H1 (cell line): ENCODE measurements around the gene KLHL26. TPM values are rescaled to one million over a fixed set of nuclear protein-coding genes. Genes with fewer than 3 reads are reported as not detected.

ENCODE experiments used
- CTCF ChIA-PET: fragments of 300-600 bp; sonication (Branson Sonifier 250); formaldehyde crosslinking; loops from one replicate; lab custom pipeline; 2021; ENCODE audit not compliant: partially characterized antibody; lab: Charles Lee
- POLR2A ChIA-PET: fragments of 300-600 bp; sonication (Branson Sonifier 250); formaldehyde crosslinking; loops from one replicate; lab custom pipeline; 2021; ENCODE audit warnings: inconsistent platforms; ENCODE audit not compliant: partially characterized antibody; lab: Charles Lee
- DNase-seq, 2 experiments: peaks; one replicate each; pipeline versions ENCODE4 v3.0.0 to v3.0.0-alpha.2; 2010 to 2022; ENCODE audit warnings: low spot score in 2 of 2, low read depth in 1 of 2, mixed read lengths in 1 of 2
- FAIRE-seq: peaks from 2 replicates; lab custom pipeline; 2011; peaks lifted over from hg19 to GRCh38; lab: Jason Lieb, UNC
- H2AFZ ChIP-seq: 2 replicates; pipeline ENCODE4 v1.8.1; 2012; ENCODE audit warnings: low read length, inconsistent platforms
- H2AK5ac ChIP-seq: 2 replicates; pipeline ENCODE4 v1.6.1; 2013; ENCODE audit warnings: low read depth, low read length
- H2BK120ac ChIP-seq: replicated peaks from 2 replicates; pipeline ENCODE3; 2013; ENCODE audit warnings: low read depth, low read length, inconsistent platforms
- H2BK12ac ChIP-seq: 2 replicates; pipeline ENCODE4 v1.6.1; 2013; ENCODE audit warnings: low read depth, low read length
- H2BK15ac ChIP-seq: 2 replicates; pipeline ENCODE4 v1.6.1; 2013; ENCODE audit warnings: low read length
- H2BK20ac ChIP-seq: 2 replicates; pipeline ENCODE4 v1.6.1; 2013; ENCODE audit warnings: low read length
- H2BK5ac ChIP-seq: 2 replicates; pipeline ENCODE4 v1.6.1; 2013; ENCODE audit warnings: low read depth, low read length
- H3K14ac ChIP-seq: 2 replicates; pipeline ENCODE4 v1.6.1; 2013; ENCODE audit warnings: inconsistent platforms; ENCODE audit not compliant: insufficient read length
- H3K18ac ChIP-seq: 2 replicates; pipeline ENCODE4 v1.6.1; 2013; ENCODE audit warnings: low read length; ENCODE audit errors: extremely low read depth
- H3K23ac ChIP-seq: 2 replicates; pipeline ENCODE4 v1.6.1; 2013; ENCODE audit warnings: inconsistent platforms; ENCODE audit not compliant: insufficient read length
- H3K23me2 ChIP-seq: 2 replicates; pipeline ENCODE4 v1.6.1; 2013; ENCODE audit warnings: low read depth, low read length
- H3K27ac ChIP-seq: 2 replicates; pipeline ENCODE4 v1.6.1; 2011; ENCODE audit warnings: low read depth, low read length, inconsistent platforms
- H3K27me3 ChIP-seq, 4 experiments: replicated peaks in 1 of 4; 1 replicate in 1 of 4; 2 replicates in 3 of 4; pipeline versions ENCODE4 v1.6.1 to v1.8.1; 2011 to 2013; ENCODE audit warnings: low read length in 3 of 4, mild to moderate bottlenecking in 3 of 4, inconsistent platforms in 2 of 4, mixed read lengths in 2 of 4, moderate library complexity in 1 of 4; ENCODE audit not compliant: control insufficient read depth in 3 of 4, insufficient read depth in 3 of 4; ENCODE audit errors: extremely low read depth in 1 of 4
- H3K36me3 ChIP-seq, 4 experiments: 2 replicates each; pipeline versions ENCODE4 v1.6.1 to v1.8.1; 2011 to 2013; ENCODE audit warnings: mild to moderate bottlenecking in 4 of 4, low read length in 3 of 4, moderate library complexity in 2 of 4, control low read depth in 1 of 4, inconsistent platforms in 1 of 4; ENCODE audit not compliant: insufficient read depth in 4 of 4, control insufficient read depth in 2 of 4
- H3K4ac ChIP-seq: replicated peaks from 2 replicates; pipeline ENCODE3; 2013; ENCODE audit warnings: low read length, low read depth, mixed read lengths, inconsistent platforms; ENCODE audit not compliant: insufficient read length
- H3K4me1 ChIP-seq, 4 experiments: replicated peaks in 1 of 4; 1 replicate in 1 of 4; 2 replicates in 3 of 4; pipeline versions ENCODE4 v1.6.1 to v1.8.1; 2011 to 2013; ENCODE audit warnings: low read length in 3 of 4, inconsistent platforms in 2 of 4, mixed read lengths in 1 of 4; ENCODE audit not compliant: insufficient read depth in 4 of 4, control insufficient read depth in 3 of 4
- H3K4me2 ChIP-seq, 2 experiments: 2 replicates each; pipeline versions ENCODE4 v1.6.1 to v1.8.1; 2011 to 2013; ENCODE audit warnings: low read depth in 2 of 2, low read length in 2 of 2, control low read depth in 1 of 2, inconsistent platforms in 1 of 2, mild to moderate bottlenecking in 1 of 2; ENCODE audit not compliant: insufficient read depth in 1 of 2
- H3K4me3 ChIP-seq, 4 experiments: fragments of 200-600, 300-600 bp in 1 of 4; sonication (generic), shearing (Covaris generic), sonication (Bioruptor Twin) in 1 of 4; 2 replicates each; pipeline versions ENCODE4 v1.5.1 to v1.8.1; 2011 to 2016; ENCODE audit warnings: low read length in 4 of 4, low read depth in 3 of 4, control low read depth in 2 of 4, inconsistent platforms in 2 of 4, mild to moderate bottlenecking in 2 of 4, mixed read lengths in 1 of 4, moderate library complexity in 1 of 4; ENCODE audit not compliant: insufficient read depth in 2 of 4; ENCODE audit errors: extremely low read depth in 1 of 4
- H3K56ac ChIP-seq: replicated peaks from 2 replicates; pipeline ENCODE3; 2013; ENCODE audit warnings: low read depth, mild to moderate bottlenecking, mixed read lengths, low read length, inconsistent platforms; ENCODE audit not compliant: insufficient read length
- H3K79me1 ChIP-seq: 2 replicates; pipeline ENCODE4 v1.6.1; 2013; ENCODE audit warnings: low read depth, low read length, control low read depth
- H3K79me2 ChIP-seq, 2 experiments: 2 replicates each; pipeline versions ENCODE4 v1.6.1 to v1.8.1; 2012 to 2013; ENCODE audit warnings: low read length in 2 of 2, mild to moderate bottlenecking in 2 of 2, inconsistent platforms in 1 of 2; ENCODE audit not compliant: insufficient read depth in 2 of 2, control insufficient read depth in 1 of 2
- H3K9ac ChIP-seq, 4 experiments: replicated peaks in 1 of 4; 1 replicate in 1 of 4; 2 replicates in 3 of 4; pipeline versions ENCODE4 v1.6.1 to v1.8.1; 2011 to 2013; ENCODE audit warnings: low read depth in 3 of 4, low read length in 3 of 4, control low read depth in 2 of 4, mild to moderate bottlenecking in 2 of 4, moderate library complexity in 2 of 4, inconsistent platforms in 1 of 4; ENCODE audit errors: extremely low read depth in 1 of 4
- H3K9me3 ChIP-seq, 2 experiments: 2 replicates each; pipeline versions ENCODE4 v1.6.1 to v1.8.1; 2012 to 2013; ENCODE audit warnings: mild to moderate bottlenecking in 2 of 2, moderate library complexity in 2 of 2, control low read depth in 1 of 2, inconsistent platforms in 1 of 2, low read depth in 1 of 2, low read length in 1 of 2, mixed read lengths in 1 of 2; ENCODE audit not compliant: insufficient read depth in 2 of 2
- H4K20me1 ChIP-seq, 2 experiments: replicated peaks in 1 of 2; 2 replicates each; pipeline versions ENCODE3 to v1.8.1; 2011 to 2013; ENCODE audit warnings: inconsistent platforms in 2 of 2, low read length in 2 of 2, mild to moderate bottlenecking in 1 of 2; ENCODE audit not compliant: insufficient read depth in 2 of 2, control insufficient read depth in 1 of 2
- H4K5ac ChIP-seq: 2 replicates; pipeline ENCODE4 v1.6.1; 2013; ENCODE audit warnings: low read length, low read depth, mixed read lengths, inconsistent platforms; ENCODE audit not compliant: insufficient read length
- H4K8ac ChIP-seq: 2 replicates; pipeline ENCODE4 v1.8.0; 2013; ENCODE audit warnings: mild to moderate bottlenecking, moderate library complexity, low read length, inconsistent platforms; ENCODE audit not compliant: insufficient read depth; ENCODE audit errors: extremely low read depth
- H4K91ac ChIP-seq: replicated peaks from 2 replicates; pipeline ENCODE3; 2013; ENCODE audit warnings: low read length, mixed read lengths, inconsistent platforms; ENCODE audit not compliant: insufficient read length
- ASH2L ChIP-seq: fragments of 200-600, 300-600 bp; sonication (generic); IDR thresholded peaks from one replicate; pipeline ENCODE4 v1.7.1; 2017; ENCODE audit warnings: low read length
- GABPA ChIP-seq: IDR thresholded peaks from 2 replicates; pipeline ENCODE4 v1.6.1; 2011; ENCODE audit warnings: mild to moderate bottlenecking, low read length, moderate library complexity, borderline replicate concordance; ENCODE audit not compliant: insufficient read depth
- KDM4A ChIP-seq: IDR thresholded peaks from one replicate; pipeline ENCODE4 v1.7.1; 2012; ENCODE audit warnings: low read depth, mild to moderate bottlenecking, moderate library complexity, low read length, inconsistent platforms; ENCODE audit not compliant: severe bottlenecking
- NANOG ChIP-seq: IDR thresholded peaks from 2 replicates; pipeline ENCODE4 v1.6.1; 2011; ENCODE audit warnings: low read length, low read depth, mild to moderate bottlenecking, inconsistent platforms; ENCODE audit not compliant: insufficient read depth, poor library complexity, severe bottlenecking
- RXRA ChIP-seq: IDR thresholded peaks from 2 replicates; pipeline ENCODE4 v1.6.1; 2011; ENCODE audit warnings: low read depth, mild to moderate bottlenecking, low read length, moderate library complexity; ENCODE audit not compliant: insufficient read depth
- SIN3A ChIP-seq, 2 experiments: IDR thresholded peaks in 1 of 2; conservative IDR thresholded peaks in 1 of 2; 2 replicates each; pipeline ENCODE4 v1.6.1; 2011 to 2012; ENCODE audit warnings: low read length in 2 of 2, improper control_type of control experiment in 1 of 2, low read depth in 1 of 2, mild to moderate bottlenecking in 1 of 2
- SP4 ChIP-seq: IDR thresholded peaks from 2 replicates; pipeline ENCODE4 v1.6.1; 2012; ENCODE audit warnings: low read length, inconsistent platforms
- TAF1 ChIP-seq: IDR thresholded peaks from 2 replicates; pipeline ENCODE4 v1.6.1; 2011; ENCODE audit warnings: mild to moderate bottlenecking, low read depth, low read length
- WGBS, 2 experiments: shearing (Covaris generic) in 1 of 2; methylation state at CpG; one replicate each; pipeline versions ENCODE4 v1.1.6 to v1.1.7; 2013 to 2015; ENCODE audit warnings: low lambda C conversion rate in 2 of 2, mixed read lengths in 2 of 2, inconsistent platforms in 1 of 2, low coverage in 1 of 2, missing lambda C conversion rate in 1 of 2; ENCODE audit not compliant: insufficient replicate concordance in 2 of 2, insufficient coverage in 1 of 2, insufficient read length in 1 of 2; ENCODE audit errors: extremely low coverage in 1 of 2, missing lambda C conversion rate in 1 of 2; 5-methylcytosine and 5-hydroxymethylcytosine counted together
- polyA plus RNA-seq, 7 experiments: library from polyadenylated mRNA; depleted of rRNA in 3 of 7; stranded (reverse) in 5 of 7; unstranded in 2 of 7; fragments of >200 nt in 5 of 7; fragments of 200-250 nt in 2 of 7; gene quantifications; 1 replicate in 5 of 7; 2 replicates in 1 of 7; 4 replicates in 1 of 7; pipeline versions ENCODE4 v1.2.1 to v1.2.3, GENCODE V29; 2011 to 2013; ENCODE audit warnings: missing spikeins in 2 of 7, mixed read lengths in 2 of 7
- total RNA-seq: library from RNA; stranded (reverse); fragmentation: NEBNext Ultra II Directional; extraction: Animal tissue kit (Norgen Biotek cat#: 25700); gene quantifications from 2 replicates; pipeline ENCODE4 v1.2.1, GENCODE V29; 2021
- TF ChIP-seq, protein P1 (sequence below): IDR thresholded peaks from 2 replicates; pipeline ENCODE4 v1.6.1; 2012; ENCODE audit warnings: low read length, inconsistent platforms

Gene KLHL26
- total and polyA plus RNA-seq, 2 of the 8 experiments (the other 6 are each of a cell fraction or from before 2014, with no cell fraction given): 2.2 to 8.8 TPM

- Histone ChIP-seq H3K79me2 (peaks cover 0 to 10% of the 10 kb centered on the region in 2 experiments; a peak in 1 of 4 replicates), H4K20me1 (peaks cover 4 to 33% of the 10 kb centered on the region in 2 experiments), H3K4me3 (no peak overlapping the region), H3K18ac (no peak overlapping the region; the same call in 1 of the 2 replicates), H2BK12ac (no peak overlapping the region; the same call in 1 of the 2 replicates), H4K5ac (no peak overlapping the region), H3K36me3 (no peaks in the 10 kb centered on the region), H3K56ac (no peak overlapping the region), H4K8ac (no peak overlapping the region), H4K91ac (peak overlapping the region; percentile 81), H3K27ac (no peak overlapping the region), H3K14ac (no peak overlapping the region), H3K27me3 (no peaks in the 10 kb centered on the region), H2BK15ac (no peak overlapping the region), H2BK5ac (peak overlapping the region; percentile 49; the same call in 1 of the 2 replicates), H3K9ac (no peak overlapping the region), H2BK20ac (no peak overlapping the region), H3K4me1 (peaks cover 0 to 19% (median 5%) of the 10 kb centered on the region in 4 experiments; a peak in 4 of 7 replicates), H2AFZ (no peak overlapping the region), H3K23ac (no peak overlapping the region), H3K4me2 (no peak overlapping the region), H3K4ac (no peak overlapping the region), H3K79me1 (peaks cover 18% of the 10 kb centered on the region), H2BK120ac (no peak overlapping the region), H3K23me2 (no peaks in the 10 kb centered on the region; the same call in 1 of the 2 replicates), H3K9me3 (no peaks in the 10 kb centered on the region), H2AK5ac (peak overlapping the region; percentile 83)
- no peak for DNase-seq
- CTCF ChIA-PET: interaction anchor here (1.1 to 2.5 kb wide), 2 partner anchors 29 to 46 kb away, joined by 3 to 8 read pairs; no protein-coding TSS in a partner anchor
- POLR2A ChIA-PET: interaction anchor here (1.1 kb wide), 1 partner anchor 110 kb away, joined by 3 read pairs; no protein-coding TSS in a partner anchor
- no peak for FAIRE-seq
- WGBS, 2 experiments: 91% methylated on average over 25 of the region's 34 CpGs; no CpG with 5 or more reads in 1 of the 2 experiments
- TF ChIP-seq, protein P1, sequence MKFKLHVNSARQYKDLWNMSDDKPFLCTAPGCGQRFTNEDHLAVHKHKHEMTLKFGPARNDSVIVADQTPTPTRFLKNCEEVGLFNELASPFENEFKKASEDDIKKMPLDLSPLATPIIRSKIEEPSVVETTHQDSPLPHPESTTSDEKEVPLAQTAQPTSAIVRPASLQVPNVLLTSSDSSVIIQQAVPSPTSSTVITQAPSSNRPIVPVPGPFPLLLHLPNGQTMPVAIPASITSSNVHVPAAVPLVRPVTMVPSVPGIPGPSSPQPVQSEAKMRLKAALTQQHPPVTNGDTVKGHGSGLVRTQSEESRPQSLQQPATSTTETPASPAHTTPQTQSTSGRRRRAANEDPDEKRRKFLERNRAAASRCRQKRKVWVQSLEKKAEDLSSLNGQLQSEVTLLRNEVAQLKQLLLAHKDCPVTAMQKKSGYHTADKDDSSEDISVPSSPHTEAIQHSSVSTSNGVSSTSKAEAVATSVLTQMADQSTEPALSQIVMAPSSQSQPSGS: no peak
- TF ChIP-seq ASH2L (no peak), SIN3A (conservative IDR thresholded peaks at IDR 0.05 in 1 of 2, IDR thresholded peaks at IDR 0.05 in 1 of 2; ENCODE audit: low read depth in 1 of 2, low read length in 2 of 2) (no peak), SP4 (no peak), TAF1 (no peak), KDM4A (no peak), GABPA (no peak), RXRA (no peak), NANOG (no peak)
These were observed 9.9 kb downstream of the KLHL26 start for GRCh38 chr19:18646535-18647370.
